ENCODE data around the gene OTUD7B.

OTUD7B gene

DNA sequence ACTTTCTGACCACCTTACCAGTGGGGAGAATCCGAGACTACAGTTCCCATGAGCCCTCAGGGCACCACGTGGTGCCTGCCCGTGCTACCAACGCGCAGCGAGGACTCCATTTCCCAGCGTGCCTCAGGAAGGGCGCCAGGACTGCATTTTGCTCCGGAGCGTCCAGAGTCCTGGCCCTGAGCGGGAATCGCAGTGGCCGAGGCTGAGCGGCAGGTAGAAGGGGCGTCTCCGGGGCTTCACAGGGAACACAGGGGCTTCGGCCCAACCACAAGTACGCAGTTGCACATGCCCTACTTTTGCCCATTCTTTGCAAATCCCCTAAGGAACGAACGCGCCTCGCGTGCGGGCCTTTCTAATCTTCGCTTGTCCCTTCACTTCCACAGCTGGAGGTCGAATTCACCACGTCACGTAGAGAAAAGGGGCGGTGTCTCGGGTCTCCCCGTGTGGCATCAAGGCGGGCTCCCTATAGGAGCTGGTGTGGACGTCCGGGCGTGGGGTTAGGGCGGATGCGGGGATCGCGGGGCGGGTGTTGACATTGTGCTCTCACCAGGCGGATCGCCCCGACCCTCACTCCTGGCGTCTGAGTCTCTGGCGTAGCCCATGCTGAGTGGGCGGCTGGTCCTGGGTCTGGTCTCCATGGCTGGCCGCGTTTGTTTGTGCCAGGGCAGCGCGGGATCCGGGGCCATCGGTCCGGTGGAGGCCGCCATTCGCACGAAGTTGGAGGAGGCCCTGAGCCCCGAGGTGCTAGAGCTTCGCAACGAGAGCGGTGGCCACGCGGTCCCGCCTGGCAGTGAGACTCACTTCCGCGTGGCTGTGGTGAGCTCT is 110.9 kb downstream of the OTUD7B start, which contains the start of gene BOLA1 (continued):
- TF ChIP-seq ZSCAN4 (tag by site-specific recombination; IDR thresholded peaks at IDR 0.05) (no peak), KLF9 (tag by site-specific recombination; IDR thresholded peaks at IDR 0.05; ENCODE audit: low read depth) (peak; percentile 64), ZNF311 (tag by site-specific recombination; IDR thresholded peaks at IDR 0.05; ENCODE audit: borderline replicate concordance) (no peak), ZNF292 (tag by site-specific recombination; IDR thresholded peaks at IDR 0.05; ENCODE audit: borderline replicate concordance, low read depth) (no peak), ZNF571 (tag by site-specific recombination; IDR thresholded peaks at IDR 0.05) (no peak), SCRT2 (tag by site-specific recombination; IDR thresholded peaks at IDR 0.05) (peak; percentile 38; the same call in 1 of the 2 replicates), PRDM1 (tag by site-specific recombination; IDR thresholded peaks at IDR 0.05) (0 out of 2 replicates have a peak, but pooled peaks have one; percentile 12), PRDM4 (tag by site-specific recombination; IDR thresholded peaks at IDR 0.05) (no peak), ZNF121 (tag by site-specific recombination; IDR thresholded peaks at IDR 0.05) (no peak), KLF8 (tag by site-specific recombination; IDR thresholded peaks at IDR 0.05) (0 out of 2 replicates have a peak, but pooled peaks have one; percentile 46), KLF1 (tag by site-specific recombination; IDR thresholded peaks at IDR 0.05) (peak; percentile 48), ZNF747 (tag by site-specific recombination; IDR thresholded peaks at IDR 0.05) (no peak), OVOL3 (tag by site-specific recombination; IDR thresholded peaks at IDR 0.05) (no peak), ZNF398 (tag by site-specific recombination; IDR thresholded peaks at IDR 0.05) (no peak), BCL11A (tag by site-specific recombination; IDR thresholded peaks at IDR 0.05; ENCODE audit: low read depth) (no peak), ZNF335 (tag by site-specific recombination; conservative IDR thresholded peaks at IDR 0.05) (peak; percentile 98), ZNF26 (tag by site-specific recombination; IDR thresholded peaks at IDR 0.05) (no peak), ZNF549 (tag by site-specific recombination; IDR thresholded peaks at IDR 0.05) (no peak), ZNF174 (tag by site-specific recombination; IDR thresholded peaks at IDR 0.05) (no peak), ZIC2 (tag by site-specific recombination; IDR thresholded peaks at IDR 0.05) (peak; percentile 58; the same call in 1 of the 2 replicates), SP7 (tag by site-specific recombination; IDR thresholded peaks at IDR 0.05) (0 out of 2 replicates have a peak, but pooled peaks have one; percentile 44), ZNF202 (tag by site-specific recombination; IDR thresholded peaks at IDR 0.05; ENCODE audit: borderline replicate concordance) (peak; percentile 60; the same call in 1 of the 2 replicates), TRIM28 (IDR thresholded peaks at IDR 0.05; ENCODE audit: borderline replicate concordance, low read length) (peak; percentile 76; the same call in 1 of the 2 replicates), ZSCAN18 (tag by site-specific recombination; IDR thresholded peaks at IDR 0.05) (no peak), ZFP37 (tag by site-specific recombination; IDR thresholded peaks at IDR 0.05) (no peak), ZBTB1 (tag by site-specific recombination; IDR thresholded peaks at IDR 0.05) (no peak), ZNF223 (tag by site-specific recombination; IDR thresholded peaks at IDR 0.05) (peak; percentile 93)
- TF ChIP-seq, protein P1, sequence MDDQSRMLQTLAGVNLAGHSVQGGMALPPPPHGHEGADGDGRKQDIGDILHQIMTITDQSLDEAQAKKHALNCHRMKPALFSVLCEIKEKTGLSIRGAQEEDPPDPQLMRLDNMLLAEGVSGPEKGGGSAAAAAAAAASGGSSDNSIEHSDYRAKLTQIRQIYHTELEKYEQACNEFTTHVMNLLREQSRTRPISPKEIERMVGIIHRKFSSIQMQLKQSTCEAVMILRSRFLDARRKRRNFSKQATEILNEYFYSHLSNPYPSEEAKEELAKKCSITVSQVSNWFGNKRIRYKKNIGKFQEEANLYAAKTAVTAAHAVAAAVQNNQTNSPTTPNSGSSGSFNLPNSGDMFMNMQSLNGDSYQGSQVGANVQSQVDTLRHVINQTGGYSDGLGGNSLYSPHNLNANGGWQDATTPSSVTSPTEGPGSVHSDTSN (CRISPR knock-in tag; IDR thresholded peaks at IDR 0.05) = no peak; the same call in none of the 2 replicates
